Breast epithelium (tissue), 3 donors: ENCODE data around the gene RFC2.

ENCODE experiments used
- POLR2A ChIP-seq: fragments of 450-650 bp; IDR thresholded peaks from one replicate; pipeline ENCODE4 v1.6.1; 2016; ENCODE audit warnings: antibody characterized with exemption, mild to moderate bottlenecking, moderate library complexity
- TF ChIP-seq, protein P1 (sequence below), 3 donors: fragments of 450-650 bp; IDR thresholded peaks; one replicate each; pipeline ENCODE4 v1.5.1; 2016 to 2017; ENCODE audit warnings: antibody characterized with exemption in 3 of 3, mild to moderate bottlenecking in 3 of 3, moderate library complexity in 3 of 3

GRCh38 chr7:74225400-74225799 lies 28.8 kb downstream of the RFC2 start:
- TF ChIP-seq, protein P1, sequence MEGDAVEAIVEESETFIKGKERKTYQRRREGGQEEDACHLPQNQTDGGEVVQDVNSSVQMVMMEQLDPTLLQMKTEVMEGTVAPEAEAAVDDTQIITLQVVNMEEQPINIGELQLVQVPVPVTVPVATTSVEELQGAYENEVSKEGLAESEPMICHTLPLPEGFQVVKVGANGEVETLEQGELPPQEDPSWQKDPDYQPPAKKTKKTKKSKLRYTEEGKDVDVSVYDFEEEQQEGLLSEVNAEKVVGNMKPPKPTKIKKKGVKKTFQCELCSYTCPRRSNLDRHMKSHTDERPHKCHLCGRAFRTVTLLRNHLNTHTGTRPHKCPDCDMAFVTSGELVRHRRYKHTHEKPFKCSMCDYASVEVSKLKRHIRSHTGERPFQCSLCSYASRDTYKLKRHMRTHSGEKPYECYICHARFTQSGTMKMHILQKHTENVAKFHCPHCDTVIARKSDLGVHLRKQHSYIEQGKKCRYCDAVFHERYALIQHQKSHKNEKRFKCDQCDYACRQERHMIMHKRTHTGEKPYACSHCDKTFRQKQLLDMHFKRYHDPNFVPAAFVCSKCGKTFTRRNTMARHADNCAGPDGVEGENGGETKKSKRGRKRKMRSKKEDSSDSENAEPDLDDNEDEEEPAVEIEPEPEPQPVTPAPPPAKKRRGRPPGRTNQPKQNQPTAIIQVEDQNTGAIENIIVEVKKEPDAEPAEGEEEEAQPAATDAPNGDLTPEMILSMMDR (IDR thresholded peaks at IDR 0.05), result no peak
- no peak for TF ChIP-seq POLR2A
